ENCODE results near the gene RMND5A.
A peak's percentile ranks its signal among the peaks of the same experiment; 100 is the strongest.

RMND5A gene

GRCh38 chr2:86750240-86750839 is 30.2 kb downstream of the RMND5A start:
- DNase-seq (ENCODE audit: low read depth) = no peak
- TF ChIP-seq CTCF (IDR thresholded peaks at IDR 0.05; ENCODE audit: control insufficient read depth, extremely low read depth, insufficient read depth) = no peak
- H3K4me3 ChIP-seq (ENCODE audit: low read depth, low read length) = no peak overlapping the region

- TF ChIP-seq CTCF (IDR thresholded peaks at IDR 0.05; ENCODE audit: control insufficient read depth, extremely low read depth, insufficient read depth) = no peak
Measured at GRCh38 chr2:86751778-86752177, 31.7 kb downstream of the RMND5A start.

GRCh38 chr2:86752934-86753333 is 32.8 kb downstream of the RMND5A start:
- DNase-seq (ENCODE audit: low read depth) = no peak
- no peak for TF ChIP-seq CTCF (IDR thresholded peaks at IDR 0.05; ENCODE audit: control insufficient read depth, extremely low read depth, insufficient read depth)
- H3K4me3 ChIP-seq (ENCODE audit: low read depth, low read length) = no peak overlapping the region

More at GRCh38 chr2:86751778-86752177, 31.7 kb downstream of the RMND5A start:
- no peak overlapping the region for H3K4me3 ChIP-seq (ENCODE audit: low read depth, low read length)
- no peak for DNase-seq (ENCODE audit: low read depth)

GRCh38 chr2:86753606-86754005 is 33.5 kb downstream of the RMND5A start:
- H3K4me3 ChIP-seq (ENCODE audit: low read depth, low read length) = no peak overlapping the region
- no peak for TF ChIP-seq CTCF (IDR thresholded peaks at IDR 0.05; ENCODE audit: control insufficient read depth, extremely low read depth, insufficient read depth)
- DNase-seq (ENCODE audit: low read depth) = no peak

GRCh38 chr2:86758405-86758804 is 38.3 kb downstream of the RMND5A start:
- DNase-seq (ENCODE audit: low read depth) = no peak
- H3K4me3 ChIP-seq (ENCODE audit: low read depth, low read length) = no peak overlapping the region
- TF ChIP-seq CTCF (IDR thresholded peaks at IDR 0.05; ENCODE audit: control insufficient read depth, extremely low read depth, insufficient read depth) = no peak

- no peak overlapping the region for H3K4me3 ChIP-seq (ENCODE audit: low read depth, low read length)
- TF ChIP-seq CTCF (IDR thresholded peaks at IDR 0.05; ENCODE audit: control insufficient read depth, extremely low read depth, insufficient read depth) = no peak
- no peak for DNase-seq (ENCODE audit: low read depth)
Measured at GRCh38 chr2:86760371-86760770, 40.3 kb downstream of the RMND5A start.

- DNase-seq (ENCODE audit: low read depth) = no peak
Measured at GRCh38 chr2:86764661-86765309, 44.7 kb downstream of the RMND5A start.

More at GRCh38 chr2:86764661-86765309, 44.7 kb downstream of the RMND5A start:
- TF ChIP-seq CTCF (IDR thresholded peaks at IDR 0.05; ENCODE audit: control insufficient read depth, extremely low read depth, insufficient read depth) = peak; percentile 53
- H3K4me3 ChIP-seq (ENCODE audit: low read depth, low read length) = no peak overlapping the region

Data from LNCaP clone FGC (cell line).